SU-DHL-6 (cell line): ENCODE results near the gene DYRK1B.

Experiments used
- EZH2phosphoT487 ChIP-seq: fragments of 200-600 bp; sonication (generic), shearing (Covaris generic); conservative IDR thresholded peaks from 2 replicates; pipeline ENCODE4 v1.6.1; 2018; ENCODE audit warnings: mild to moderate bottlenecking, antibody characterized with exemption, low read length, moderate library complexity, mixed read lengths
- TF ChIP-seq, protein P1 (sequence below): fragments of 200-600 bp; sonication (generic); IDR thresholded peaks from one replicate; pipeline ENCODE4 v1.5.1; 2017; ENCODE audit warnings: antibody characterized with exemption, mild to moderate bottlenecking, low read length, moderate library complexity; ENCODE audit not compliant: insufficient read depth, poor library complexity, severe bottlenecking

GRCh38 chr19:39845172-39845571 is 11.2 kb upstream of the DYRK1B start:
- TF ChIP-seq, protein P1, sequence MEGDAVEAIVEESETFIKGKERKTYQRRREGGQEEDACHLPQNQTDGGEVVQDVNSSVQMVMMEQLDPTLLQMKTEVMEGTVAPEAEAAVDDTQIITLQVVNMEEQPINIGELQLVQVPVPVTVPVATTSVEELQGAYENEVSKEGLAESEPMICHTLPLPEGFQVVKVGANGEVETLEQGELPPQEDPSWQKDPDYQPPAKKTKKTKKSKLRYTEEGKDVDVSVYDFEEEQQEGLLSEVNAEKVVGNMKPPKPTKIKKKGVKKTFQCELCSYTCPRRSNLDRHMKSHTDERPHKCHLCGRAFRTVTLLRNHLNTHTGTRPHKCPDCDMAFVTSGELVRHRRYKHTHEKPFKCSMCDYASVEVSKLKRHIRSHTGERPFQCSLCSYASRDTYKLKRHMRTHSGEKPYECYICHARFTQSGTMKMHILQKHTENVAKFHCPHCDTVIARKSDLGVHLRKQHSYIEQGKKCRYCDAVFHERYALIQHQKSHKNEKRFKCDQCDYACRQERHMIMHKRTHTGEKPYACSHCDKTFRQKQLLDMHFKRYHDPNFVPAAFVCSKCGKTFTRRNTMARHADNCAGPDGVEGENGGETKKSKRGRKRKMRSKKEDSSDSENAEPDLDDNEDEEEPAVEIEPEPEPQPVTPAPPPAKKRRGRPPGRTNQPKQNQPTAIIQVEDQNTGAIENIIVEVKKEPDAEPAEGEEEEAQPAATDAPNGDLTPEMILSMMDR = no peak
- no peak for TF ChIP-seq EZH2phosphoT487
